IMR-90 (cell line): ENCODE measurements around the gene RAPGEF2. TPM values are rescaled to one million over a fixed set of nuclear protein-coding genes. Genes with fewer than 3 reads are reported as not detected.

Experiments used
- ATAC-seq: fragments of 200-7000 bp; cut with Tn5 transposase; 2 replicates; pipeline ENCODE4 v1.9.1; 2020; ENCODE audit warnings: low read depth, mild to moderate bottlenecking, moderate library complexity
- BruUV-seq: library from RNA; stranded (reverse); fragments of 400-500 nt; replicated peaks from 2 replicates; lab custom pipeline; 2021; lab: Mats Ljungman, UMichigan
- CTCF ChIA-PET: fragments of 300-600 bp; formaldehyde crosslinking; extraction: SDS; loops from one replicate; lab custom pipeline; 2021; ENCODE audit warnings: antibody characterized with exemption; lab: Yijun Ruan, JAX
- POLR2A ChIA-PET: fragments of 300-600 bp; sonication (Branson Sonifier 250); formaldehyde crosslinking; loops from one replicate; lab custom pipeline; 2022; ENCODE audit warnings: antibody characterized with exemption; ENCODE audit not compliant: unreplicated experiment; lab: Charles Lee
- DNase-seq: peaks from one replicate; pipeline ENCODE4 v3.0.0; 2013
- H2AFZ ChIP-seq: replicated peaks from 2 replicates; pipeline ENCODE3; 2013; ENCODE audit warnings: low read length, mild to moderate bottlenecking; ENCODE audit not compliant: poor library complexity
- H2AK5ac ChIP-seq: 2 replicates; pipeline ENCODE4 v1.6.1; 2013; ENCODE audit warnings: low read depth, low read length, inconsistent platforms
- H2AK9ac ChIP-seq: replicated peaks from 2 replicates; pipeline ENCODE3; 2013; ENCODE audit warnings: mild to moderate bottlenecking, low read depth, low read length, moderate library complexity; ENCODE audit not compliant: poor library complexity
- H2BK120ac ChIP-seq: 2 replicates; pipeline ENCODE4 v1.6.1; 2013; ENCODE audit warnings: low read depth, low read length, inconsistent platforms
- H2BK15ac ChIP-seq: 3 replicates; pipeline ENCODE4 v1.6.1; 2013; ENCODE audit warnings: low read depth, low read length, inconsistent platforms
- H2BK20ac ChIP-seq: 2 replicates; pipeline ENCODE4 v1.6.1; 2013; ENCODE audit warnings: low read depth, mild to moderate bottlenecking, inconsistent platforms, low read length, moderate library complexity
- H2BK5ac ChIP-seq: 2 replicates; pipeline ENCODE4 v1.6.1; 2013; ENCODE audit warnings: mild to moderate bottlenecking, low read depth, low read length, inconsistent platforms; ENCODE audit not compliant: poor library complexity, severe bottlenecking
- H3K14ac ChIP-seq: replicated peaks from 2 replicates; pipeline ENCODE4 v1.6.1; 2013; ENCODE audit warnings: low read depth, low read length, inconsistent platforms
- H3K18ac ChIP-seq: 2 replicates; pipeline ENCODE4 v1.6.1; 2013; ENCODE audit warnings: low read depth, low read length, control low read depth
- H3K23ac ChIP-seq: 2 replicates; pipeline ENCODE4 v1.6.1; 2013; ENCODE audit warnings: low read depth, low read length, inconsistent platforms
- H3K27ac ChIP-seq: 2 replicates; pipeline ENCODE4 v1.5.1; 2013; ENCODE audit warnings: mild to moderate bottlenecking, control low read depth, low read length; ENCODE audit not compliant: insufficient read depth
- H3K27me3 ChIP-seq: 2 replicates; pipeline ENCODE4 v1.6.1; 2013; ENCODE audit warnings: low read length; ENCODE audit not compliant: control insufficient read depth, insufficient read depth
- H3K36me3 ChIP-seq: 2 replicates; pipeline ENCODE4 v1.6.1; 2013; ENCODE audit warnings: low read length, mixed read lengths; ENCODE audit not compliant: control insufficient read depth, insufficient read depth
- H3K4ac ChIP-seq: 2 replicates; pipeline ENCODE4 v1.6.1; 2013; ENCODE audit warnings: low read depth, low read length, inconsistent platforms
- H3K4me1 ChIP-seq: 2 replicates; pipeline ENCODE4 v1.6.1; 2013; ENCODE audit warnings: low read length, mixed read lengths; ENCODE audit not compliant: control insufficient read depth, insufficient read depth
- H3K4me2 ChIP-seq: 2 replicates; pipeline ENCODE4 v1.6.1; 2013; ENCODE audit warnings: low read depth, mild to moderate bottlenecking, control low read depth, low read length, moderate library complexity
- H3K4me3 ChIP-seq: 2 replicates; pipeline ENCODE4 v1.5.1; 2013; ENCODE audit warnings: low read depth, mild to moderate bottlenecking, control low read depth, low read length, moderate library complexity; ENCODE audit not compliant: insufficient read depth
- H3K56ac ChIP-seq: 2 replicates; pipeline ENCODE4 v1.6.1; 2013; ENCODE audit warnings: low read length, inconsistent platforms; ENCODE audit not compliant: insufficient read depth; ENCODE audit errors: extremely low read depth
- H3K79me1 ChIP-seq, 2 experiments: 2 replicates each; pipeline ENCODE4 v1.6.1; 2013; ENCODE audit warnings: low read length in 2 of 2, inconsistent platforms in 1 of 2, low read depth in 1 of 2
- H3K9ac ChIP-seq: 2 replicates; pipeline ENCODE4 v1.6.1; 2013; ENCODE audit warnings: low read depth, low read length, control low read depth
- H3K9me1 ChIP-seq: 2 replicates; pipeline ENCODE4 v1.6.1; 2013; ENCODE audit warnings: low read length, inconsistent platforms; ENCODE audit not compliant: insufficient read depth
- H3K9me3 ChIP-seq: 2 replicates; pipeline ENCODE4 v1.6.1; 2013; ENCODE audit warnings: low read length; ENCODE audit not compliant: control insufficient read depth, insufficient read depth
- H4K20me1 ChIP-seq: 2 replicates; pipeline ENCODE4 v1.6.1; 2013; ENCODE audit warnings: low read length, inconsistent platforms; ENCODE audit not compliant: insufficient read depth
- H4K5ac ChIP-seq: 2 replicates; pipeline ENCODE4 v1.6.1; 2013; ENCODE audit warnings: mild to moderate bottlenecking, low read depth, low read length, control low read depth
- H4K8ac ChIP-seq, 2 experiments: 2 replicates each; pipeline ENCODE4 v1.6.1; 2013; ENCODE audit warnings: low read depth in 2 of 2, low read length in 2 of 2, control low read depth in 1 of 2, inconsistent platforms in 1 of 2
- H4K91ac ChIP-seq: 2 replicates; pipeline ENCODE4 v1.6.1; 2013; ENCODE audit warnings: low read depth, low read length, inconsistent platforms; ENCODE audit not compliant: insufficient read depth
- CEBPB ChIP-seq: IDR thresholded peaks from 2 replicates; pipeline ENCODE4 v1.6.1; 2012; ENCODE audit warnings: low read depth, low read length, improper control_type of control experiment
- CTCF ChIP-seq: conservative IDR thresholded peaks from 2 replicates; pipeline ENCODE4 v1.5.1; 2012; ENCODE audit warnings: mild to moderate bottlenecking, low read depth, low read length, improper control_type of control experiment
- WGBS, 2 experiments: methylation state at CpG; one replicate each; pipeline versions ENCODE4 v1.1.5 to v1.1.7; 2013; ENCODE audit warnings: missing lambda C conversion rate in 2 of 2; ENCODE audit not compliant: insufficient read length in 1 of 2; ENCODE audit errors: extremely low coverage in 2 of 2; 5-methylcytosine and 5-hydroxymethylcytosine counted together
- dilution Hi-C: fragments of 300-500 bp; cut with HindIII; formaldehyde crosslinking; loops from one replicate; pipeline ENCODE4 v1.14.3; 2018; ENCODE audit warnings: low sequenced_read_pairs; ENCODE audit not compliant: unreplicated experiment
- in situ Hi-C: fragments of 300-500 bp; cut with MboI; formaldehyde crosslinking; loops from 3 replicates; pipeline ENCODE4 v1.14.3; 2019; ENCODE audit warnings: low sequenced_read_pairs, inconsistent platforms, mixed read lengths
- intact Hi-C: fragments of 100-400 bp; cut with micrococcal nuclease; formaldehyde crosslinking; loops from 2 replicates; pipeline ENCODE4 v1.10.0; 2022
- polyA plus RNA-seq, 3 experiments: library from polyadenylated mRNA; depleted of rRNA; stranded (reverse); fragments of >200 nt; gene quantifications; 2 replicates each; pipeline ENCODE4 v1.2.3, GENCODE V29; 2012; ENCODE audit warnings: low replicate concordance in 1 of 3
- total RNA-seq: library from RNA; depleted of rRNA; stranded (reverse); fragments of >200 nt; gene quantifications from 2 replicates; pipeline ENCODE4 v1.2.3, GENCODE V29; 2012

RAPGEF2 gene
- total and polyA plus RNA-seq, 2 of the 4 experiments (the other 2 are of a cell fraction): 27.6 to 109 TPM

- dilution Hi-C loops (no loop called here), intact Hi-C loops (no loop called here), in situ Hi-C loops (no loop called here)
- Histone ChIP-seq H3K4me2 (peak overlapping the region; percentile 69), H4K91ac (no peak overlapping the region; the same call in 1 of the 2 replicates), H3K9ac (no peak overlapping the region; the same call in 1 of the 2 replicates), H2BK15ac (no peak overlapping the region), H2AK9ac (no peak overlapping the region), H3K9me1 (peaks cover 4% of the 10 kb centered on the region; the same call in 1 of the 2 replicates), H3K56ac (no peak overlapping the region), H3K27ac (no peak overlapping the region), H3K36me3 (peaks cover 8% of the 10 kb centered on the region), H2BK5ac (peak overlapping the region; percentile 56), H3K14ac (peak overlapping the region; percentile 64), H4K8ac (peak overlapping the region in 1 of 2 experiments; percentile 9; a peak in 1 of 4 replicates), H2BK120ac (peak overlapping the region; percentile 12), H4K5ac (no peak overlapping the region), H3K4me3 (peak overlapping the region; percentile 12; the same call in 1 of the 2 replicates), H3K18ac (no peak overlapping the region; the same call in 1 of the 2 replicates), H2AK5ac (no peak overlapping the region; the same call in 1 of the 2 replicates), H4K20me1 (peaks cover 3% of the 10 kb centered on the region; the same call in 1 of the 2 replicates), H2AFZ (no peak overlapping the region), H3K79me1 (peaks cover 14 to 24% of the 10 kb centered on the region in 2 experiments), H3K4ac (peak overlapping the region; percentile 34), H3K23ac (peak overlapping the region; percentile 41; the same call in 1 of the 2 replicates), H3K27me3 (no peaks in the 10 kb centered on the region), H2BK20ac (0 out of 2 replicates have a peak overlapping the region, but pooled peaks have one; percentile 24), H3K4me1 (peaks cover 8% of the 10 kb centered on the region), H3K9me3 (0 out of 2 replicates have a peak, but pooled peaks cover 3% of the 10 kb centered on the region)
- ChIA-PET CTCF (interaction anchor here (0.7 kb wide), 1 partner anchor 36 kb away, joined by 7 read pairs; no protein-coding TSS in a partner anchor), POLR2A (interaction anchor here (0.6 kb wide), 1 partner anchor 110 kb away, joined by 8 read pairs; no protein-coding TSS in a partner anchor)
- ATAC-seq (peak; percentile 89), DNase-seq (peak; percentile 77)
- BruUV-seq: no TSS peak
- WGBS, 2 experiments: no CpG with 5 or more reads among the region's 7 CpGs
- TF ChIP-seq CEBPB: peak; percentile 69; the same call in 1 of the 2 replicates
- no peak for TF ChIP-seq CTCF
Observed at GRCh38 chr4:159248384-159249178, 145.7 kb downstream of the RAPGEF2 start.
